GM13977 (cell line): ENCODE measurements around the gene EVC.

Experiments
- DNase-seq: peaks from one replicate; pipeline ENCODE4 v3.0.0; 2012; ENCODE audit warnings: low spot score
- CTCF ChIP-seq: IDR thresholded peaks from 2 replicates; pipeline ENCODE4 v1.5.1; 2012; ENCODE audit warnings: mild to moderate bottlenecking, control low read depth; ENCODE audit not compliant: insufficient read depth; ENCODE audit errors: extremely low read depth, missing control alignments
- in situ Hi-C: fragments of 300-500 bp; cut with MboI; formaldehyde crosslinking; loops from one replicate; pipeline ENCODE4 v1.12.0; 2022; ENCODE audit warnings: low sequenced_read_pairs, low pct_unique_long_range_greater_than_20kb, mixed read lengths, inconsistent platforms; ENCODE audit not compliant: unreplicated experiment

Gene EVC

DNA sequence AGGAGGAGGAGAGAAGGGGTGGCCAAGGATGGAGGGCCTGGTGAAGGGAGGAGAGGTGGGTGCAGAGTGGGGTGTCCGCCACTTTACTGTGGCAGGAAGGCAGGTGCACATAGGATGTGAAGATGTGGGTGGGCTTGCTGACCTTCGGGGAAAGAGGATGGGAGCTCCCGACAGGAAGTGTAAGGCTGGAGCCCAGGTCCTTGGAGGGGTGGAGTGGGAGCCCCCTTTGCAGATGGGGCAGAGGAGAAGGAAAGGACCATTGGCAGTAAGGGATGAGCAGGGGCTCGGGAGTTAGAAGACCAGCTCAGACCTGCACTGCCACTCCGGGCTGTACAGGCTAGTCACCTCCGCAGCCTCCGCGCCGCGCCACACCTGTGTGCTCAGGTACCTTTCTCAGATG, 89.5 kb downstream of the EVC start:
- in situ Hi-C loops = loop anchor here (25.0 kb wide), 2 partner anchors 413 to 738 kb away; partner anchors contain the start of gene STK32B
- no peak for DNase-seq
- no peak for TF ChIP-seq CTCF

GRCh38 chr4:5801696-5802095, 90.7 kb downstream of the EVC start:
- no peak for TF ChIP-seq CTCF
- in situ Hi-C loops = loop anchor here (25.0 kb wide), 2 partner anchors 414 to 739 kb away; partner anchors contain the start of gene STK32B
- no peak for DNase-seq

- TF ChIP-seq CTCF = no peak
- in situ Hi-C loops = loop anchor here (25.0 kb wide), 2 partner anchors 415 to 740 kb away; partner anchors contain the start of gene STK32B
- no peak for DNase-seq
Measured at GRCh38 chr4:5802565-5802964, 91.6 kb downstream of the EVC start.

- TF ChIP-seq CTCF = peak; percentile 11
- DNase-seq = no peak
- in situ Hi-C loops = loop anchor here (25.0 kb wide), 2 partner anchors 417 to 742 kb away; partner anchors contain the start of gene STK32B
Measured at GRCh38 chr4:5804656-5805055, 93.7 kb downstream of the EVC start.

GRCh38 chr4:5805270-5805669, 94.3 kb downstream of the EVC start:
- TF ChIP-seq CTCF = no peak
- DNase-seq = no peak
- in situ Hi-C loops = loop anchor here (25.0 kb wide), 2 partner anchors 418 to 743 kb away; partner anchors contain the start of gene STK32B

DNA sequence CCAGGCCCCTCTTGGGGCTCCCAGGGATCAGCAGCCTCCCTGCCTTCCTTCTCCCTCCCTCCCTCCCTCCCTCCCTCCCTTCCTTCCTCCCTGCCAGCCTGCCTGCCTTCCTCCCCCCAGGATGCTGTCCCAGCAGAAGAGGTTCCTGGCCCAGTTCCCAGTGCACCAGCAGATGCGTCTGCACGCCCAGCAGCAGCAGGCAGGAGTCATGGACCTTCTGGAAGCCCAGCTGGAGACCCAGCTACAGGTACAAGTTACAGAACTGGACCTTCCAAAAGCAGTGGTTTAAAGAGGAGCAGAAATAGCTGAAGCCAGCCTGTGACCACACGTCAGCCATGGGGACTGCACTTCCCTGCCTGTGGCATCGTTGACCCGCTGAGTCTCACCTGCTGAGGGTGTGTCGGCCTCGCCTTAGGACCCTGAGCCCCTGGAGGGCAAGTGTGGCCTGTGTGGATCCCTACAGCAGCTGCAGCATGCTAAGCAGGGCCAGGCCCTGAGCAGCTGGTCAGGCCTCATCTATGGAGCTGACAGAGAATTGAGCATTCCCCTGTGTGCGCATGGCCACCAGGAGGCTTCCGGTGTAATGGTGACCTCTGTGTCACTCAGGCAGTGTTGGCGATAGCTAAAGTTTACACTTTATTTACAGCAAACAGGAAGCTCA, 97.2 kb downstream of the EVC start:
- TF ChIP-seq CTCF = no peak
- DNase-seq = no peak
- in situ Hi-C loops = loop anchor here (25.0 kb wide), 2 partner anchors 421 to 746 kb away; partner anchors contain the start of gene STK32B
